Thoracic aorta (tissue), 2 donors: Measurements from ENCODE around the gene EIF4A3. TPM values are rescaled to one million over a fixed set of nuclear protein-coding genes. Genes with fewer than 3 reads are reported as not detected.

Source experiments
- ATAC-seq: fragments of 150-250 bp; one replicate; pipeline ENCODE4 v1.8.0; 2017; ENCODE audit warnings: low read depth; ENCODE audit not compliant: insufficient number of reproducible peaks, low FRiP score
- DNase-seq: peaks from one replicate; pipeline ENCODE4 v3.0.0-alpha.2; 2020; ENCODE audit warnings: low spot score
- H3K27ac ChIP-seq, 2 donors: fragments of 200-600 bp; sonication (generic); 1 replicate in 1 of 2; 2 replicates in 1 of 2; pipeline ENCODE4 v1.5.1; 2016; ENCODE audit warnings: mild to moderate bottlenecking in 2 of 2, moderate library complexity in 2 of 2
- H3K27me3 ChIP-seq: fragments of 200-600 bp; sonication (generic); replicated peaks from 2 replicates; pipeline ENCODE4 v1.6.0; 2016; ENCODE audit warnings: mild to moderate bottlenecking; ENCODE audit not compliant: insufficient read depth
- H3K36me3 ChIP-seq: fragments of 200-600 bp; sonication (generic); one replicate; pipeline ENCODE4 v1.5.1; 2016
- H3K4me1 ChIP-seq, 2 donors: fragments of 200-600 bp; sonication (generic); 1 replicate in 1 of 2; 2 replicates in 1 of 2; pipeline versions ENCODE4 v1.5.1 to v1.6.0; 2016; ENCODE audit warnings: low read depth in 2 of 2, mild to moderate bottlenecking in 1 of 2; ENCODE audit not compliant: control insufficient read depth in 1 of 2
- H3K4me3 ChIP-seq: fragments of 200-600 bp; sonication (generic); 2 replicates; pipeline ENCODE4 v1.5.1; 2016; ENCODE audit warnings: mild to moderate bottlenecking
- H3K9me3 ChIP-seq: fragments of 200-600 bp; sonication (generic); 2 replicates; pipeline ENCODE4 v1.5.1; 2016
- total RNA-seq, 2 donors: library from RNA; depleted of rRNA; stranded (reverse); fragments of >200 nt; gene quantifications; one replicate each; pipeline versions ENCODE4 v1.1.0 to v1.2.3, GENCODE V29; 2016
- TF ChIP-seq, protein P1 (sequence below): fragments of 200-600 bp; sonication (generic); IDR thresholded peaks from one replicate; pipeline ENCODE4 v1.5.1; 2019; ENCODE audit warnings: antibody characterized with exemption

EIF4A3 gene
- total RNA-seq, 2 donors from 2014 or later, result 32.6 to 39.4 TPM

GRCh38 chr17:80089762-80090161 lies 57.2 kb downstream of the EIF4A3 start:
- TF ChIP-seq, protein P1, sequence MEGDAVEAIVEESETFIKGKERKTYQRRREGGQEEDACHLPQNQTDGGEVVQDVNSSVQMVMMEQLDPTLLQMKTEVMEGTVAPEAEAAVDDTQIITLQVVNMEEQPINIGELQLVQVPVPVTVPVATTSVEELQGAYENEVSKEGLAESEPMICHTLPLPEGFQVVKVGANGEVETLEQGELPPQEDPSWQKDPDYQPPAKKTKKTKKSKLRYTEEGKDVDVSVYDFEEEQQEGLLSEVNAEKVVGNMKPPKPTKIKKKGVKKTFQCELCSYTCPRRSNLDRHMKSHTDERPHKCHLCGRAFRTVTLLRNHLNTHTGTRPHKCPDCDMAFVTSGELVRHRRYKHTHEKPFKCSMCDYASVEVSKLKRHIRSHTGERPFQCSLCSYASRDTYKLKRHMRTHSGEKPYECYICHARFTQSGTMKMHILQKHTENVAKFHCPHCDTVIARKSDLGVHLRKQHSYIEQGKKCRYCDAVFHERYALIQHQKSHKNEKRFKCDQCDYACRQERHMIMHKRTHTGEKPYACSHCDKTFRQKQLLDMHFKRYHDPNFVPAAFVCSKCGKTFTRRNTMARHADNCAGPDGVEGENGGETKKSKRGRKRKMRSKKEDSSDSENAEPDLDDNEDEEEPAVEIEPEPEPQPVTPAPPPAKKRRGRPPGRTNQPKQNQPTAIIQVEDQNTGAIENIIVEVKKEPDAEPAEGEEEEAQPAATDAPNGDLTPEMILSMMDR, result no peak
- no peaks in the 10 kb centered on the region for H3K36me3 ChIP-seq
- H3K4me3 ChIP-seq, result no peak overlapping the region
- no peaks in the 10 kb centered on the region for H3K9me3 ChIP-seq
- H3K4me1 ChIP-seq, result no peaks in the 10 kb centered on the region
- no peak overlapping the region for H3K27ac ChIP-seq
- H3K27me3 ChIP-seq, result no peaks in the 10 kb centered on the region
- DNase-seq (no peak), ATAC-seq (no peak)

DNA sequence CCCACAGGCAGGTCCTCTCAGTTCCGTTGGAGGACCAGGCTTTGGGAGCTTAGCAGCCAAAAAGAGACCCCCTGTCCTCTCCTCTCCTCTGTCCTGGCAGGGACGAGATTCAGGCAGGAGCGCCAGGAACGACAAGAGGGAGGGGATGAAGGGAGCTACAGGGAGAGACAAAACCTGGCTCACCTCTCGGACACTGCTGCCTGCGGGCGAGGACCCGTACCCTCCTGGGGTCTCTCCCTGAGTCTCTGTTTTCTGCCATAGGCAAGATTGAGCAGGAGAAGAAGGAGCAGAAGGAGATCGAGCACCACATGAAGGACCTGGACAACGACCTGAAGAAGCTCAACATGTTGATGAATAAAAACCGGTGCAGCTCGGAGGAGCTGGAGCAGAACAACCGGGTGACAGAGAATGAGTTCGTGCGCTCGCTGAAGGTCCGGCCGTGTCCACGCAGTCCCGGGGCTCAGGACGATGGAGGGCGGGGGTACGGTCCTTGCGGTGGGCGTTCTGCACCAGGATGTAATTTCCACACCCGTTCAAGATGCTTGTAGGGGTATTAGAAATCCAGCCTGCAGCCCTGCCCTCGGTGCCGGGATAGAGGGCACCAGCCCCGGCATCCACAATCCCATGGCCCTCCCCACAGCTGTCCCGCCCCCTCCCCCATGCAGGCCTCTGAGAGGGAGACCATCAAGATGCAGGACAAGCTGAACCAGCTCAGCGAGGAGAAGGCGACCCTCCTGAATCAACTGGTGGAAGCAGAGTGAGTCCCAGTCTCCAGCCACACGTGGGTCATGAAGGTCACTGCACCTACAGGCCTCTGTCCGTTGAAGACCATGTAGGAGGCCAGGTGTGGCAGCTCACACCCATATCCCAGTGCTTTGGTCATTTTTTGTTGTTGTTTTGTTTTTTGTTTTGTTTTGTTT lies 59.3 kb downstream of the EIF4A3 start:
- TF ChIP-seq, protein P1, result no peak
- no peak overlapping the region for H3K4me3 ChIP-seq
- ATAC-seq, result no peak

GRCh38 chr17:80086616-80087015 lies 60.3 kb downstream of the EIF4A3 start:
- TF ChIP-seq, protein P1, result no peak
- peaks cover 3 to 7% of the 10 kb centered on the region in 2 donors for H3K4me1 ChIP-seq
- no peaks in the 10 kb centered on the region for H3K36me3 ChIP-seq
- no peak for ATAC-seq
- H3K27me3 ChIP-seq, result no peaks in the 10 kb centered on the region
- no peak for DNase-seq
- H3K4me3 ChIP-seq, result no peak overlapping the region
- no peak overlapping the region for H3K27ac ChIP-seq
- H3K9me3 ChIP-seq, result no peaks in the 10 kb centered on the region

More for the DNA sequence above, 59.3 kb downstream of the EIF4A3 start:
- Histone ChIP-seq H3K27me3 (no peaks in the 10 kb centered on the region), H3K27ac (no peak overlapping the region), H3K4me1 (peaks cover 3 to 5% of the 10 kb centered on the region in 2 donors), H3K9me3 (no peaks in the 10 kb centered on the region), H3K36me3 (no peaks in the 10 kb centered on the region)
- no peak for DNase-seq

DNA sequence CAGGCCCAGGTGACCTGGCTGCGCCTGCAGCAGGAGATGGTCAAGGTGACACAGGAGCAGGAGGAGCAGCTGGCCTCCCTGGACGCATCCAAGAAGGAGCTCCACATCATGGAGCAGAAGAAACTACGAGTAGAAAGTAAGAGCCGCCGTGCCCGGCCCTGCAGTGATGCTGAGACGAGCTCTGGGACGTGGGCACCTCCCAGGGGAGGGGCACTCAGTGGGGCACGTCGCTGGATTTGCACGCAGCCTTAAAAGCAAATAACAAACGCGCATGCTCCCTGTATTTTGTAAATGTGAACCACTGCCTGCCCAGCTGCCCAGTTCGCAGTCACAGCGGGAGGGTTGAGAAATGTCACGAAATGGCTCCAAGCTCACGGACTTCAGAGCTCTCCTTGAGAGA lies 60.8 kb downstream of the EIF4A3 start:
- no peaks in the 10 kb centered on the region for H3K36me3 ChIP-seq
- TF ChIP-seq, protein P1, result no peak
- ATAC-seq (no peak), DNase-seq (no peak)
- no peak overlapping the region for H3K4me3 ChIP-seq
- H3K27me3 ChIP-seq, result no peaks in the 10 kb centered on the region
- peaks cover 3 to 7% of the 10 kb centered on the region in 2 donors for H3K4me1 ChIP-seq
- no peak overlapping the region for H3K27ac ChIP-seq
- H3K9me3 ChIP-seq, result no peaks in the 10 kb centered on the region

- TF ChIP-seq, protein P1, result no peak
- ATAC-seq (no peak), DNase-seq (no peak)
- H3K27ac ChIP-seq, result no peak overlapping the region
- peaks cover 3 to 7% of the 10 kb centered on the region in 2 donors for H3K4me1 ChIP-seq
- no peaks in the 10 kb centered on the region for H3K9me3 ChIP-seq
- H3K27me3 ChIP-seq, result no peaks in the 10 kb centered on the region
- no peaks in the 10 kb centered on the region for H3K36me3 ChIP-seq
- H3K4me3 ChIP-seq, result no peak overlapping the region
Observed at GRCh38 chr17:80084773-80085172, 62.2 kb downstream of the EIF4A3 start.

Other genes starting within 250 kb of the EIF4A3 start
- 10 to 100 TPM; 45.9 to 52.1 TPM for gene TBC1D16, start 111.3 kb downstream of the EIF4A3 start, total RNA-seq
- 1 to 10 TPM; 4.4 to 6.5 TPM for gene CCDC40, start 110.5 kb downstream of the EIF4A3 start, total RNA-seq
- 100 to 1,000 TPM; 101 to 126 TPM for gene GAA, start 45.5 kb downstream of the EIF4A3 start, total RNA-seq
- not detected for gene CARD14, start 22.9 kb upstream of the EIF4A3 start, total RNA-seq
- 10 to 100 TPM; 22.2 to 51.8 TPM for gene SGSH, start 73.2 kb upstream of the EIF4A3 start, total RNA-seq
- 10 to 100 TPM; 41.1 to 69.2 TPM for gene SLC26A11, start 73.3 kb upstream of the EIF4A3 start, total RNA-seq
- 100 to 1,000 TPM; 150 to 174 TPM for gene RNF213, start 113.7 kb upstream of the EIF4A3 start, total RNA-seq